Ishikawa (cell line): Measurements from ENCODE around the gene GMNN.

ENCODE experiments used
- CEBPB ChIP-seq: IDR thresholded peaks from 2 replicates; pipeline ENCODE4 v1.6.1; 2012
- CREB1 ChIP-seq: IDR thresholded peaks from 2 replicates; pipeline ENCODE4 v1.6.1; 2012; ENCODE audit warnings: low read depth
- EGR1 ChIP-seq: IDR thresholded peaks from 2 replicates; pipeline ENCODE4 v1.6.1; 2012
- EP300 ChIP-seq: IDR thresholded peaks from 2 replicates; pipeline ENCODE4 v1.6.1; 2012; ENCODE audit warnings: borderline replicate concordance
- FOXM1 ChIP-seq: IDR thresholded peaks from 2 replicates; pipeline ENCODE4 v1.6.1; 2012; ENCODE audit warnings: low read depth, borderline replicate concordance
- MAX ChIP-seq: IDR thresholded peaks from 2 replicates; pipeline ENCODE4 v1.6.1; 2012
- NFIC ChIP-seq: IDR thresholded peaks from 2 replicates; pipeline ENCODE4 v1.6.1; 2012
- RAD21 ChIP-seq: IDR thresholded peaks from 2 replicates; pipeline ENCODE4 v1.6.1; 2012; ENCODE audit warnings: low read depth
- REST ChIP-seq: IDR thresholded peaks from 2 replicates; pipeline ENCODE4 v1.6.1; 2012; ENCODE audit warnings: low read depth, mild to moderate bottlenecking
- TAF1 ChIP-seq: IDR thresholded peaks from 2 replicates; pipeline ENCODE4 v1.6.1; 2012; ENCODE audit warnings: low read depth, mild to moderate bottlenecking
- TCF12 ChIP-seq: IDR thresholded peaks from 2 replicates; pipeline ENCODE4 v1.6.1; 2012; ENCODE audit warnings: low read depth
- TEAD4 ChIP-seq: IDR thresholded peaks from 2 replicates; pipeline ENCODE4 v1.6.1; 2012
- USF1 ChIP-seq: IDR thresholded peaks from 2 replicates; pipeline ENCODE4 v1.6.1; 2012
- YY1 ChIP-seq: IDR thresholded peaks from 2 replicates; pipeline ENCODE4 v1.6.1; 2012; ENCODE audit warnings: low read depth
- ZBTB7A ChIP-seq: IDR thresholded peaks from 2 replicates; pipeline ENCODE4 v1.6.1; 2012; ENCODE audit warnings: low read depth

GMNN gene

GRCh38 chr6:24829657-24830056 lies 54.9 kb downstream of the GMNN start:
- TF ChIP-seq FOXM1 (no peak), USF1 (no peak), ZBTB7A (no peak), RAD21 (no peak), YY1 (no peak), REST (no peak), NFIC (no peak), EGR1 (no peak), EP300 (no peak), MAX (no peak), TAF1 (no peak), CREB1 (no peak), TEAD4 (no peak), TCF12 (no peak), CEBPB (no peak)

GRCh38 chr6:24831771-24832716 lies 57.3 kb downstream of the GMNN start:
- no peak for TF ChIP-seq CEBPB
- no peak for TF ChIP-seq EP300
- TF ChIP-seq TEAD4, result no peak
- no peak for TF ChIP-seq FOXM1

GRCh38 chr6:24832794-24833193 lies 58.1 kb downstream of the GMNN start:
- TF ChIP-seq TCF12 (no peak), RAD21 (no peak), CEBPB (no peak), FOXM1 (no peak), ZBTB7A (no peak), EP300 (no peak), TEAD4 (no peak), YY1 (no peak), MAX (no peak), TAF1 (no peak), NFIC (no peak), REST (no peak), USF1 (no peak), CREB1 (no peak)

GRCh38 chr6:24833711-24834386 lies 59.1 kb downstream of the GMNN start:
- TF ChIP-seq TAF1, result no peak
- TF ChIP-seq FOXM1, result no peak
